ENCODE data around the gene HHAT.
"Not testable (repeated sequence)": the region's sequence is repeated elsewhere in the genome, so short reads cannot be mapped to it uniquely, and the experiment has no call there.

HHAT gene

DNA sequence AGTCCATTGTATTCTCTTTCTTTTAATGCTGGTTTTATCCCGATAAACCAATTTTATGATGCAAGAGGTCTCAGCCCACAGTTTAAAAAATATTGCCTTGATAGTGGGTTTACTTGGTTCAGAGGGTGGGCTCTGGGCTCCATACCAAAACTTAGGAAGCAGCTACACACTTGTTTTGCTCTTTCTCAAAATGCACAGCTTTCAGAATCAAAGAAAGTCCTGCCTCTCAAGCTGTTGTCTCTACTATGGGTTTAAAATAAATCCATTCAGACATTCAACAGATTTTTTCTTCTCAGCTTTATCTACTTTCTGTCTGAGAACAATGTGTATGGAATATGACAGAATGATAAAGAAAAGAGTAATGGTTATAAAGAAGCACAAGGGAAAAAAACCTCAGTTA is 14.8 kb upstream of the HHAT start:
- DNase-seq (no peak), ATAC-seq (no peak)

- no peak for DNase-seq
- no peak for ATAC-seq
Measured at GRCh38 chr1:210315529-210315928, 13.2 kb upstream of the HHAT start.

DNA sequence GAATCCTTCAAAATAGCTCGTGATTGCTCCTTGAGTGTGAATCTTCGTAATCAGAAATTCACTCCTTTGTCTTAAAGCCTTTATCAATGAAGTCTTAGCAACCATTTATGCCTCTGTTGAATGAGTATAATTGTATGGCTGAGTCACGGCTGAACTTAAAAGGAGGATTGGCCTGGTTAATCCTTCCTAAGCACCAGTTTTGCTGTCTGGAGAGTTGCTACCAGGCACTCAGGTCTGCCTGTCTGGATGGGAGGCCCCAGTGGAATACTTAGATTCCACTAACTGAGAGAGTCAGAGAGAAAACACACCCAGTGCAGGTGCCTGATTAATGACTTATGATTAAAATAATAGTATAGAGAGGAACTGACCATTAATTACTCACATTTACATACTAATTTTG is 7.6 kb upstream of the HHAT start:
- ATAC-seq = no peak

GRCh38 chr1:210321552-210321951 is 7.2 kb upstream of the HHAT start:
- no peak for ATAC-seq
- no peak for DNase-seq

More for the DNA sequence above, 7.6 kb upstream of the HHAT start:
- no peak for DNase-seq

GRCh38 chr1:210323957-210324356 is 4.7 kb upstream of the HHAT start:
- DNase-seq (no peak), ATAC-seq (no peak)

DNA sequence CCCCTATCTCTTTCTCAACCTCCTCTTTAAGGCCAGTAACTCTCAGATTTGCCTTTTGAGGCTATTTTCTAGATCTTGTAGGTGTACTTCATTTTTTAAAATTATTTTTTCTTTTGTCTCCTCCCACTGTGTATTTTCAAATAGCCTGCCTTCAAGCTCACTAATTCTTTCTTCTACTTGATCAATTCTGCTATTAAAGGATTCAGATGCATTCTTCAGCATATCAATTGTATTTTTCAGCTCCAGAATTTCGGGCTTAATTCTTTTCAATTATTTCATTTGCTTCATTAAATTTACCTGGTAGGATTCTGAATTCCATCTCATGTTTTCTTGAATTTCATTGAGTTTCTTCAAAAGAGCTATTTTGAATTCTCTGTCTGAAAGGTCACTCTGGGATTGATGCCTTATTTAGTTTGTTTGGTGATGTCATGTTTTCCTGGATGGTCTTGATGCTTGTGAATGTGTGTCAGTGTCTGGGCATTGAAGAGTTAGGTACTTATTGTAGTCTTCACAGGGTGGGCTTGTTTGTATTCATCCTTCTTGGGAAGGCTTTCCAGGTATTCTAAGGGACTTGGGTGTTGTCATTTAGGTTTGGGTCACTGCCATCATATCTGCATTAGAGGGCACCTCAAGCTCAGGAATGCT is 3.6 kb upstream of the HHAT start:
- DNase-seq = no peak
- ATAC-seq = no peak

DNA sequence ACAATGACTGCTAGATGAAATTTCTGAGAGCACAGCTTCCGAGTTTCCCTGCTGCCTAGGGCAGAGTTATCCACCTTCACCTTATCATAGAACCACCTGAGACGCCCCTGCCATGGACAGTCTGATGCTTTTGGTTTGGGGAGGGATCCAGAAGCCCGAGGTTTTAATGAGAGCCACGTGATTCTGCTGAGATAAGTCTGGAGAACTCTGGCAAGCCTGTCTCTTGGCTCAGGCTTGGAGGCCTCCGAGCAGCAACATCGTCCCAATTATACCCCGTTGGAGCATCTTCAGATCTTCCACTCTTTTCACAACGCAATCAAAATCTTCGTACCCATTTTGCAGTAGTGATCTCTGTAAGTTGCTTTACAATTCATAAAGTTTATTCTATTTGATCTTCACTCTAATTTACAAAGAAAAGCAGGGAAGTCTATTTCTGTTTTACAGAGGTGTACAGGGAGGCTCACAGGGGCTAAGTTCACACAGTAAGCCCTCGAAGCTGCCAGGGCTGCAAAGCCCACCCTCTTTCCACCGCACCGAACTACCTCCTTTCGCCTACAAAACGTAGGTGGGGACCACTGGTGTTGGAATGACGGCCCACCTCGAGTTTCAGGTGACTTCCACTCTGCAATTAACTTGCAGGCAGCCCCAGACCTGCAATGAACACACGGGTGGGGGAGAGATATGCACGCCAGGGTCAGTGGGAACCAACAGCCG is 513 bp upstream of the HHAT start:
- ATAC-seq (no peak), DNase-seq (no peak)

GRCh38 chr1:210330279-210330866 is 1.7 kb downstream of the HHAT start:
- no peak for DNase-seq
- ATAC-seq = no peak

DNA sequence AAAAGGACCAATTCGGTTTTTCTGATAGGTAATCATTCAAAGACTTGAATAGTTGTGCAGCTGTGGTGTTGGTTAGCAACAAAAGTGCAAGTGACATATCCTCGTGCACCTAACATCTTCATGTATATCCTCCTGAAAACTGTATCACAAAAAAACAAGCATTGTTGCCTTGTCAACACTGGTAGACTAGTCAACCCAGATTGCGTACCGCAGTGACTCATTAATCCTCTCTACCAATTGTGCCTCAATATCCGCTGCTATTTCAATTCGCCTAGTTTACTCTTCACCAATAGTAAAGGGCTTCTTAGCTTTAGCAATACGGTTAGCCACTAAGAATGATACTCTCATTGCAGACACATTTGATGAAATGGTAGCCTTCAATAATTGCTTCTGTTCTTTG is 3.5 kb downstream of the HHAT start:
- ATAC-seq = no peak
- no peak for DNase-seq

DNA sequence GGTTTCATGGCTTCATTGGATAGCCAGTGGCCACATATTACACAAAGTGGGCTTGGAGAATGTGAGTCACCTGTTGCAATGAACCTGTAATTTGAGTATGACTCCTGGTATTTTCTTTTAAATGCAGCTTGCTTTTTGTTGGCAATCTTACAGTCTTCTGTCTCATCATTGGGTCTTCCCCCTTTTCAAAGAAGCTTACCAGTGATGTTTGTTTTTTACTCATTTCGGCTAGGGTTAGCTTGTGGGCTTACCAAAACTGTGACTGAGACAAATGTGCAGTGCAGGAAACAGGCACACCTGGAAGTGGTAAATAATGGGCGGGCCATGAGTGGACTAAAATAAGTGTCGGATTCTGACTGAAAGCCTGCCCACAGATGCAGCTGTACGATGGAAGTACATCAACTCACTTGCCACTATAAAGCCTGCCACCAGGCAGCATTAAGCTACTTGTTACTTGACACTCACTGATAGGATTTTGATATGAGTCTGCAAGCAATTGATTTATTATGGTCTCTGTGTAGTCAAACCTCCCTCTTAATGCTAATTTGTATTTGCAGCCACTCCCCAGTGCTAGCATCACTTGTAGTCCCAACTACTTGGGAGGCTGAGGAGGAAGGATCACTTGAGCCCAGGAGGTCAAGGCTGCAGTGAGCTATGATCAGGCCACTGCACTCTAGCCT is 4.2 kb downstream of the HHAT start:
- peak; percentile 69 for ATAC-seq
- DNase-seq = peak; percentile 49

DNA sequence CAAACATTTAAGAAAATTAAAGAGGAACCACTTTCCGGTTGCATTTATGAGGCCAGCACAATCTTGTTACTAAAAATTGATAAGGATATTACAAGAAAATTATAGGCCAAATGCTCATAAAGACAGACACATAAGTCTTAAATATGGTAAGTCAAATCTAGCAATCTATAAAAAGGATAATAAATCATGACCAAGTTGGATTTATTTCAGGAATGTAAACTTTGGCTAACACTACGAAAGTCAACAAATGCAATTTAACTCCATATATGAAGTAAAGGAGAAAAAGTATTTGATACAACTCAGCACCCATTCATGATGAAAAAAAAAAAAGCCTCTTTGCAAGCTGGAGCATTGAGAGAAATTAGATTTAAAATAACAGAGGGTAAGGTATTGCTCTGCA is 6.3 kb downstream of the HHAT start:
- ATAC-seq (no peak), DNase-seq (no peak)

DNA sequence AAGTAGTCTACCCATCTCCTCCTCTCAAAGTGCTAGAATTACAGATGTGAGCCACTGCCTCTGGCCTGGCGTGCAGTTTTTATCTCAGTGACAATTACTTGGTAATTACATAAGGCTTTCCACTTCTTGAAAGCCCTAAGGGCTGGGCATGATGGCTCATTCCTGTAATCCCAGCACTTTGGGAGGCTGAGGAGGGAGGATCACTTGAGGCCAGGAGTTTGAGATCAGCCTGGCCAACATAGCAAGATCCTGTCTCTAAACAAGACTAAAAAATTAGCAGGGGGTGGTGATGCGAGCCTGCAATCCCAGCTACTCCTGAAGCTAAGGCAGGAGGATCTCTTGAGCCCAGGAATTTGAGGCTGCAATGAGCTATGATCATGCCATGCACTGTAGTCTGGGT is 7.7 kb downstream of the HHAT start:
- DNase-seq (no peak), ATAC-seq (no peak)

GRCh38 chr1:210339500-210339899 is 10.8 kb downstream of the HHAT start:
- ATAC-seq (no peak), DNase-seq (no peak)

DNA sequence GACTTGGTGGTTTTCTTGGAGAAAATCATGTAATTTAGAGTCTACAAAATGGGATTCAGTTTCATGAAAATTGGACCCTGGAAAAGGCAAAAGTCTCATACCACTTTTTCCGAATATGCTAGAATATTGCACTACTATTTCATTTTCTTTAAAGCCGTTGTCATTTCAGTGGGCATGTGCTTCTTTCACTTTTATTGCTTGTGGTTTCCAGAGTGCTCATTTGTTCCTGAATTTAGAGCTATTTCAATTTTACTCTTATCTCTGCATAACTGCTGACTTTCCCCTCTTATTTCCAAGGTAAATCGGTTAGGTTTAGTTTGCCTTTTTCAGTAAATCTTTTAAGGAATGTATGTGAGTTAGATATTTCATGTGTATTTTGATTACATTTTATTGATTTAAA is 11.6 kb downstream of the HHAT start:
- DNase-seq (no peak), ATAC-seq (peak; percentile 36)

DNA sequence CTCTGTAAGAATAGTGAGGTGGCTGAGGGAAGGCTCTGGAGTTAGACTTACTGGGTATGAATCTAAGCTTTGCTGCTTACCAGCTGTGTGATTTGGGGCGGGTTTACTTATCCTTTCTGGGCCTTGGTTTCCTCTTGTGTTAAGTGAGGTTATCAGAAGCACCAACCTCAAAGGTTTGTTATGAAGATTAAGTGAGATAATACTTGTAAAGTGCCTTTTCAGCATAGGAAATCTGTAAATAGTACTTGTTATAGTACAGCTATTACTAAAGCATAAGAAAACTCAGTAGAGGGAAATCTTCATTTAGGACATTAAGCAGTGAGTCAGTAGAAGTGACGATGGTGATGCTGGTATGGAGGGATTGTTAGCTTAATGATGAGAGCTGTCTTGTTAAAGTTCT is 12.1 kb downstream of the HHAT start:
- ATAC-seq = peak; percentile 73
- no peak for DNase-seq

GRCh38 chr1:210342986-210343780 is 14.5 kb downstream of the HHAT start:
- ATAC-seq = peak; percentile 41
- no peak for DNase-seq

DNA sequence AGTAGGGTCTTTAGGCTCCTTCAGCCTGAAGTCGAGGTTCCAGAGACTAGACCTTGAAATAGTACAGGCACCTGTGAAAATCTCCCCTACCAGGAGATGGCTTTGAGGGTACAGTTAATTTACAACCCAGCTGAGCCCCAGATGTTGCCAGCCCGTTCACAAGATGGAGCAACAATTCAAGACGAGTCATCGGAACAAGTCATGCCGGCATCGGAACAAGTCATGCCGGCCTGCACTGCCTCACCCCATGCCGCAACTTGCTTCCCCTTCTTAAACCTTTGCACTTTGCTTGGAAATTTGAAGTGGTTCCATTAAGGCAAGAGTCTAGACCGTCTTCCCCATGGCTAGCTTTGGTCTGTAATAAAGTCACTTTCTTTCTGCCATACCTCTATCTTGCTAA is 16.0 kb downstream of the HHAT start:
- DNase-seq = no peak
- no peak for ATAC-seq

GRCh38 chr1:210347112-210347511 is 18.4 kb downstream of the HHAT start:
- ATAC-seq = peak; percentile 61

DNA sequence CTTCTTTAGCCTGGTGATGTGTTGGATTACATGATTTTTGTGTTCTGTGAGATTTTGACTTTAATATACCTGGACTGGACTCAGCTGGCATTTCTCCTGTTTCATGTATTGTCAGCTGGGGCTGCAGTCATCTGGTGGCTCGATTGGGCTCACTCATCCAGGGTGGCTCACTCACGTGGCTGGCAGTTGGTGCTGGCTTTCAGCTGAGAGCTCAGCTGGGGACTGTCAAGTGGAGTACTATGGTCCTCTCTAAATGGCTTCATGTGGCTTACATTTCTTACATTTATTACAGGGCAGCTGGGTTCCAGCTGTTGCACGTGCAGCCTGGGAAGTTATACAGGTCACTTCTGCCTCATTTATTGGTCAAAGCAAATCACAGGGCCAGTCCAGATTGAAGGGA is 22.8 kb downstream of the HHAT start:
- DNase-seq (no peak), ATAC-seq (no peak)

More at GRCh38 chr1:210347112-210347511, 18.4 kb downstream of the HHAT start:
- no peak for DNase-seq

- DNase-seq (no peak), ATAC-seq (no peak)
Measured at GRCh38 chr1:210352575-210352974, 23.9 kb downstream of the HHAT start.

DNA sequence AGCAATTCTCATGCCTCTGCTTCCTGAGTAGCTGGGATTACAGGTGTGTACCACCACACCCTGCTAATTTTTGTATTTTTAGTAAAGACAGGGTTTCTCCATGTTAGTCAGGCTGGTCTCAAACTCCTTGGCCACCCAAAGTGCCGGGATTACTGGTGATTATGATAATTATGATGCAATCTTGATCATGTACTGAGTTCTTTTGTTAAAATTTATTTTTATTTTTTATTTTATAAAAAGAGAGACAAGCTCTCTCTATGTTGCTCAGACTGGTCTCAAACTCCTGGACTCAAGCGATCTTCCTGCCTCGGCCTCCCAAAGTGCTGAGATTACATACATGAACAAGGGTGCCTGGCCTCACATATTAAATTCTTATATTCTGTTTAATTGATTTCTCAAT is 25.6 kb downstream of the HHAT start:
- not testable (repeated sequence) for ATAC-seq, DNase-seq

- ATAC-seq = no peak
Measured at GRCh38 chr1:210358626-210359025, 29.9 kb downstream of the HHAT start.

More at GRCh38 chr1:210358626-210359025, 29.9 kb downstream of the HHAT start:
- DNase-seq = no peak

All from stimulated activated naive CD8-positive, alpha-beta T cell treated with anti-CD3 and anti-CD28 coated beads, Interleukin-15, Interleukin-2, amounts not matched to agents 100 U/mL and 50 U/mL, for 24 hours (primary cell).